BLaER1 (cell line): ENCODE results near the gene FZD4.

Source experiments
- H3K27ac ChIP-seq: shearing (Covaris generic); formaldehyde crosslinking; 2 replicates; pipeline ENCODE4 v1.8.1; 2022
- H3K27me3 ChIP-seq: shearing (Covaris generic); formaldehyde crosslinking; 2 replicates; pipeline ENCODE4 v1.8.1; 2022
- H3K36me3 ChIP-seq: shearing (Covaris generic); formaldehyde crosslinking; 2 replicates; pipeline ENCODE4 v1.8.1; 2022
- H3K4me1 ChIP-seq: shearing (Covaris generic); formaldehyde crosslinking; 2 replicates; pipeline ENCODE4 v1.8.1; 2022
- H3K4me2 ChIP-seq: shearing (Covaris generic); formaldehyde crosslinking; 2 replicates; pipeline ENCODE4 v1.8.1; 2022
- H3K4me3 ChIP-seq: shearing (Covaris generic); formaldehyde crosslinking; 2 replicates; pipeline ENCODE4 v1.8.1; 2022
- H3K9ac ChIP-seq: shearing (Covaris generic); formaldehyde crosslinking; 2 replicates; pipeline ENCODE4 v1.8.1; 2022
- H3K9me3 ChIP-seq: shearing (Covaris generic); formaldehyde crosslinking; 2 replicates; pipeline ENCODE4 v1.8.1; 2022
- H4K20me1 ChIP-seq: shearing (Covaris generic); formaldehyde crosslinking; 2 replicates; pipeline ENCODE4 v1.8.1; 2022
- Cebpa-rat ChIP-seq: shearing (Covaris generic); IDR thresholded peaks from 2 replicates; pipeline ENCODE4 v1.8.1; 2022

FZD4 gene

GRCh38 chr11:86990031-86990430, 34.8 kb upstream of the FZD4 start:
- H3K9ac ChIP-seq = no peak overlapping the region
- H3K4me1 ChIP-seq = no peaks in the 10 kb centered on the region
- no peak overlapping the region for H3K27ac ChIP-seq

DNA sequence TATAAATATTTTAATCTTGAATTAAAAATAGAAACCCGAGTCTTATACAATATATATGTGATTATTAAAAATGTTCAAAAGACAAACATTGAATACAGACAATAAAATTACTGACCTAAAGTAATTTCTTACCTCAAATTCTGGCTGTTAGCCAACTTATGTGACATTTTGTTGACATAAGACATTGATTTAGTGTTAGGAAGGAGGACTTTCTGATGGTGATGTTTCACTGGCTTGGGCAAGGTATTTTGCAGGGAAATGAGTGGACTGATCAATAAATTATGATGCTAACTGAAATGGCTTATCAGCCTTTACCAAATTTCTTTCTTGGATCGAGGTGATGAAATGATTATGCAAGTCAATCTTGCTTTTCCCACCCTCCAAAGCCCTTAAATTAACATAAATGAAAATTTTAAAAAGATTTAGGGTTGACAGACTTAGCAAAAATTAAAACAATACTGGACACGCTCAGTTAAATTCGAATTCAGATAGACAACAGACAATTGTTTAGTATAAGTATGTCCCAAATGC, 33.2 kb upstream of the FZD4 start:
- no peak overlapping the region for H3K4me2 ChIP-seq
- no peak overlapping the region for H3K4me3 ChIP-seq
- TF ChIP-seq Cebpa-rat = no peak

More at GRCh38 chr11:86990031-86990430, 34.8 kb upstream of the FZD4 start:
- Histone ChIP-seq H3K4me3 (no peak overlapping the region), H3K4me2 (no peak overlapping the region), H3K9me3 (no peaks in the 10 kb centered on the region), H3K36me3 (no peaks in the 10 kb centered on the region), H3K27me3 (no peaks in the 10 kb centered on the region), H4K20me1 (no peaks in the 10 kb centered on the region)
- no peak for TF ChIP-seq Cebpa-rat

DNA sequence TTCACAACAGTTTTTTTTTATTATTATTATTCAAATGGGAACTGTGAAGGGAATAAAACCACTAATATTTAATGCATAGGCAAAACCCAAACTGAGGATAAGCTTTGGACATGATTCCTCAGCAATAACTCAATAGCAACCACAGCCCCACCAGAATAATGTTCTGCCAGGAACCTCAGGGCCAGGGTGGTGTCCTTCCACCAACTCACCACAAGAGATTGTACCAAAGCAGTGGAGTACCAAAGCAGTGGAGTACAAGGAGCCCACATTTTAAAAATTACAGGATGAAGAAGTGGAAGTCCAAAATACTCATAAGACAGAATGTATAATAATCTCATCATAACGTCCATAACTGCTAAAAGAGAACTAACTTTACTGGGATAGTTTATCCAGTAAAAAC, 32.5 kb upstream of the FZD4 start:
- Histone ChIP-seq H3K9me3 (no peaks in the 10 kb centered on the region), H3K27me3 (no peaks in the 10 kb centered on the region), H3K36me3 (no peaks in the 10 kb centered on the region), H3K4me2 (no peak overlapping the region), H3K9ac (no peak overlapping the region), H3K27ac (no peak overlapping the region), H3K4me3 (no peak overlapping the region), H4K20me1 (no peaks in the 10 kb centered on the region), H3K4me1 (no peaks in the 10 kb centered on the region)
- TF ChIP-seq Cebpa-rat = no peak

More for the DNA sequence above, 33.2 kb upstream of the FZD4 start:
- Histone ChIP-seq H3K9ac (no peak overlapping the region), H3K9me3 (no peaks in the 10 kb centered on the region), H3K4me1 (no peaks in the 10 kb centered on the region), H3K27ac (no peak overlapping the region), H4K20me1 (no peaks in the 10 kb centered on the region), H3K36me3 (no peaks in the 10 kb centered on the region), H3K27me3 (no peaks in the 10 kb centered on the region)

DNA sequence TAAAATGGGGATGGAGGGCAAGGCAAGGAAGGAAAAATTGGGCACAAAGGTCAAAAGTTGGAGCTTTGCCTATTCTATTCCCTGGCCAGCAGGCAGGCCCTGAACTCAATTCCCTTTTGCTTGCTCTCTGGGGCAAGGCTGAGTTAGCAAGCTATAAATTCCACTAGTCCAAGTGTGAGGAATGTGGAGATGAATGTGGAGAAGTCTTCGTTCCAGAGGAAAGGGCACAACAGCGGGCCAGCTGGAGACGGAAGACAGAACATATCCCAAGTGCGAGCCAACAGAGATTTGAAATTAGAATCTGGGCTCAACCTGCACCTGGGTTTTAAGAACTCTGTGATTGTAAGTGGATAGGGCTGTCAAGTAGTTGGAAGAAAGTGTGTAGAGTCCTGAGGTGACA, 29.5 kb upstream of the FZD4 start:
- Histone ChIP-seq H3K9me3 (no peaks in the 10 kb centered on the region), H3K27ac (no peak overlapping the region), H3K4me3 (no peak overlapping the region), H3K4me2 (no peak overlapping the region), H3K36me3 (no peaks in the 10 kb centered on the region), H4K20me1 (no peaks in the 10 kb centered on the region), H3K4me1 (no peaks in the 10 kb centered on the region), H3K9ac (no peak overlapping the region), H3K27me3 (no peaks in the 10 kb centered on the region)
- TF ChIP-seq Cebpa-rat = no peak

GRCh38 chr11:86983021-86983488, 27.9 kb upstream of the FZD4 start:
- Histone ChIP-seq H3K4me3 (no peak overlapping the region), H4K20me1 (no peaks in the 10 kb centered on the region), H3K36me3 (no peaks in the 10 kb centered on the region), H3K27ac (no peak overlapping the region), H3K9ac (no peak overlapping the region), H3K27me3 (no peaks in the 10 kb centered on the region), H3K4me1 (no peaks in the 10 kb centered on the region), H3K4me2 (no peak overlapping the region), H3K9me3 (no peaks in the 10 kb centered on the region)
- TF ChIP-seq Cebpa-rat = no peak

DNA sequence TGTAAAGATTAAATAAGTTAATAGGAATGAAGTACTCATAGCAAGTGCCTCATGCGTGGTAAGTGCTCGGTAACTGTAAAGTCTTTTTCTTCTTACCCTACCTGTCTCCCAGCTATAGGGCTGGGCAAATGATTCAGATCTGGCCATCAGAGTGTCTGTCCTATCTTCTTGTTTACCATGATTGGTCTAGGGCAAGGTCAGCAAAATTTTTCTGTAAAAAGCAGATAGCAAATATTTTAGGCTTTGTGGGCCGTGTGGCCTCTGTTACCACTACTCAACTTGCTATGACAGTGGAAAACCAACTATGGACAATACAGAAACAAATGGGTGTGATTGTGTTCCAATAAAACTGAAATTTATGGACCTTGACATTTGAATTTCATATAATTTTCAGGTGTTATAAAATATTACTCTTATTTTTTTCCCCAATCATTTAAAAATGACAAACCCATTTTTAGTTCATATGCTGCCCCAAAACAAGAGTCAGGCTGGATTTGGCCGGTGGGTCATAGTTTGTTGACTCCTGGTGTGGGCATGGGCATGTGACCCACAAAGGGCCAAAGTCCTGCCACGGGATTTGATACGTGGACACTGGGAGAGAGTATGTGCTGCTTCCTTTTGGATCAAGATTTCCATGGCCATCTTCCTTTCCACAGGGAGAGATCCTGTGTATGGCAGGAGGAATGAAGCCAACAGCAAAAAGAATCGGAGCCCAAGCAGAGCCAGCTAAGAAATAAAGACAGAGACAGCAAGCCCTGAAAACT, 26.8 kb upstream of the FZD4 start:
- H3K9ac ChIP-seq = no peak overlapping the region
- H3K27ac ChIP-seq = no peak overlapping the region
- H3K27me3 ChIP-seq = no peaks in the 10 kb centered on the region
- H3K36me3 ChIP-seq = no peaks in the 10 kb centered on the region
- no peak overlapping the region for H3K4me3 ChIP-seq
- no peak for TF ChIP-seq Cebpa-rat
- peaks cover 5% of the 10 kb centered on the region for H3K4me1 ChIP-seq
- H3K9me3 ChIP-seq = no peaks in the 10 kb centered on the region
- H4K20me1 ChIP-seq = no peaks in the 10 kb centered on the region
- no peak overlapping the region for H3K4me2 ChIP-seq

GRCh38 chr11:86980086-86980796, 25.0 kb upstream of the FZD4 start:
- Histone ChIP-seq H3K27ac (no peak overlapping the region), H4K20me1 (no peaks in the 10 kb centered on the region), H3K27me3 (no peaks in the 10 kb centered on the region), H3K4me2 (no peak overlapping the region), H3K9ac (no peak overlapping the region), H3K4me1 (peaks cover 5% of the 10 kb centered on the region), H3K9me3 (no peaks in the 10 kb centered on the region), H3K36me3 (no peaks in the 10 kb centered on the region), H3K4me3 (no peak overlapping the region)
- TF ChIP-seq Cebpa-rat = no peak

DNA sequence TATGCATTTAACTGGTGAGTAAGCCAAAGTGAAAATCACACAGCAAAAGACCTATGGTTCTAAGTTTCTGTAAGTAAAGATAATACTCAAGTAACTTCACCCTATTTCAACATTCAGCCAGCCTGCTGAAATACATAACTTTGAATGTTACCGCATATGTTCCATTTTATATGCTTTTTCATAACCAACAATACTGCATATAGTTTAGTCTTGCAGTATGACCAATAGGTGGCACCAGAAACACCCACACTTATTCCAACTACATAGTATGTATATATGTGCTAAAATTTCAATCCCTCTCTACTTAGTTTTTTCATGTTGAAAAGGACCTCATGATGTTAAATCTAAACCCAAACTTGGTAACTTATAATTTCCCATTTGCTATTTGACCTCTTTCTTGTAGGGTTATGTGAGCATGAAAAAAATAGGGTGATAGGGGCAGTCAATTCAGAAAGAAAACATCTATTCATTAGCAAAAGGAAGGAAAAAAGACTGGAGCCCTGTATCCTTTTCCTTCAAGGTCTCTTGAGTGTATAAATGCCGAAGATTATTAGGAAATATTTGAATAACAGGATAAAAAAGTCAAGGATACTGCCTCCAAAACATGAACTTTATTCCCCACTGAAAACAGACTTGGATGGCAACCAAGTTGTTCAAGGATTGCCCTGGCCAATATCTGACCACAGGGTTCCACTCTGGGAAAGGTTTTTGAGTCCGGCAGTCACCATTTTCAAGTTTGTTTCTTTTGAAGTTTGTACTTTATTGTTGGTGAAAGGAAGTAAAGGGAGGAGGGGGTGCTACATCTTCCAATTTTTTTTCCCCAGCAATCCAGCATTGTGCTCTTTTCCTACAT, 23.8 kb upstream of the FZD4 start:
- no peak overlapping the region for H3K4me2 ChIP-seq
- peaks cover 5% of the 10 kb centered on the region for H3K4me1 ChIP-seq
- no peaks in the 10 kb centered on the region for H4K20me1 ChIP-seq
- H3K36me3 ChIP-seq = no peaks in the 10 kb centered on the region
- no peak for TF ChIP-seq Cebpa-rat
- no peaks in the 10 kb centered on the region for H3K27me3 ChIP-seq
- no peak overlapping the region for H3K4me3 ChIP-seq
- H3K27ac ChIP-seq = no peak overlapping the region
- H3K9ac ChIP-seq = no peak overlapping the region
- no peaks in the 10 kb centered on the region for H3K9me3 ChIP-seq

GRCh38 chr11:86978247-86978646, 23.1 kb upstream of the FZD4 start:
- Histone ChIP-seq H3K27ac (no peak overlapping the region), H3K27me3 (no peaks in the 10 kb centered on the region), H3K4me1 (peaks cover 5% of the 10 kb centered on the region), H3K9me3 (peaks cover 6% of the 10 kb centered on the region), H4K20me1 (no peaks in the 10 kb centered on the region), H3K9ac (no peak overlapping the region), H3K36me3 (no peaks in the 10 kb centered on the region), H3K4me3 (no peak overlapping the region), H3K4me2 (no peak overlapping the region)
- TF ChIP-seq Cebpa-rat = no peak
